ENCODE data around the gene DPM1. TPM values are rescaled to one million over a fixed set of nuclear protein-coding genes. Genes with fewer than 3 reads are reported as not detected.

DPM1 gene
- total RNA-seq, 1 experiment from 2014 or later, result 57.8 TPM

GRCh38 chr20:50929299-50930138 lies 28.8 kb downstream of the DPM1 start:
- POLR2A ChIA-PET, result interaction anchor here (0.9 to 1.5 kb wide), 8 partner anchors 9 to 139 kb away, joined by 3 to 6 read pairs (median 4); partner anchors contain the start of genes BCAS4, DPM1 and MOCS3
- Mint-ChIP-seq H3K4me3 (peak overlapping the region; percentile 88), H3K9me3 (no peaks in the 10 kb centered on the region), H3K27me3 (ENCODE audit: low read depth) (no peaks in the 10 kb centered on the region), H3K36me3 (peaks cover 50% of the 10 kb centered on the region), H3K27ac (peak overlapping the region; percentile 97), H3K4me1 (peaks cover 57% of the 10 kb centered on the region)
- peak; percentile 94 for DNase-seq (ENCODE audit: low spot score)
- CTCF ChIA-PET, result interaction anchor here (0.5 to 7.6 kb wide), 25 partner anchors 10 to 921 kb away, joined by 3 to 127 read pairs (median 4); partner anchors contain the start of genes BCAS4, DPM1 and MOCS3
- peak; percentile 79 for ATAC-seq
- TF ChIP-seq ZNF671 (CRISPR knock-in tag; IDR thresholded peaks at IDR 0.05) (no peak), TEAD4 (CRISPR knock-in tag; IDR thresholded peaks at IDR 0.05) (0 out of 2 replicates have a peak, but pooled peaks have one; percentile 6), ETV6 (CRISPR knock-in tag; IDR thresholded peaks at IDR 0.05) (0 out of 2 replicates have a peak, but pooled peaks have one; percentile 40), ATF1 (CRISPR knock-in tag; IDR thresholded peaks at IDR 0.05) (no peak), CTCF (IDR thresholded peaks at IDR 0.05) (peak; percentile 68), SP1 (CRISPR knock-in tag; conservative IDR thresholded peaks at IDR 0.05) (no peak; the same call in 1 of the 2 replicates), NFYB (CRISPR knock-in tag; conservative IDR thresholded peaks at IDR 0.05; ENCODE audit: low read depth) (no peak), PREB (CRISPR knock-in tag; IDR thresholded peaks at IDR 0.05; ENCODE audit: borderline replicate concordance) (peak; percentile 29; the same call in 1 of the 2 replicates), ZBTB43 (CRISPR knock-in tag; IDR thresholded peaks at IDR 0.05) (no peak), ESRRA (CRISPR knock-in tag; IDR thresholded peaks at IDR 0.05; ENCODE audit: borderline replicate concordance) (0 out of 2 replicates have a peak, but pooled peaks have one; percentile 39), FOXK1 (CRISPR knock-in tag; IDR thresholded peaks at IDR 0.05) (peak; percentile 65; the same call in 1 of the 2 replicates), E2F5 (CRISPR knock-in tag; IDR thresholded peaks at IDR 0.05) (no peak), OVOL2 (CRISPR knock-in tag; IDR thresholded peaks at IDR 0.05; ENCODE audit: borderline replicate concordance) (no peak), ZSCAN18 (CRISPR knock-in tag; IDR thresholded peaks at IDR 0.05) (no peak), EMX1 (CRISPR knock-in tag; IDR thresholded peaks at IDR 0.05) (0 out of 2 replicates have a peak, but pooled peaks have one; percentile 73), ZNF281 (CRISPR knock-in tag; IDR thresholded peaks at IDR 0.05) (peak; percentile 98), JUN (CRISPR knock-in tag; IDR thresholded peaks at IDR 0.05) (no peak), KAT7 (CRISPR knock-in tag; IDR thresholded peaks at IDR 0.05; ENCODE audit: borderline replicate concordance) (peak; percentile 69; the same call in 1 of the 2 replicates), AR (CRISPR knock-in tag; IDR thresholded peaks at IDR 0.05) (no peak), ZNF396 (CRISPR knock-in tag; IDR thresholded peaks at IDR 0.05; ENCODE audit: borderline replicate concordance) (no peak)

All from WTC11 (cell line).